ENCODE results near the gene FKBP11.

The FKBP11 gene

GRCh38 chr12:48969833-48970701 is 44.8 kb upstream of the FKBP11 start:
- no peak overlapping the region for H3K27ac ChIP-seq
- TF ChIP-seq ZFX (IDR thresholded peaks at IDR 0.05), result no peak
- TF ChIP-seq CTCF (conservative IDR thresholded peaks at IDR 0.05), result no peak

- no peak overlapping the region for H3K27ac ChIP-seq
- TF ChIP-seq CTCF (conservative IDR thresholded peaks at IDR 0.05) (no peak), ZFX (IDR thresholded peaks at IDR 0.05) (no peak)
Observed at GRCh38 chr12:48969160-48969771, 44.0 kb upstream of the FKBP11 start.

- H3K27ac ChIP-seq, result no peak overlapping the region
- TF ChIP-seq CTCF (conservative IDR thresholded peaks at IDR 0.05), result no peak
- TF ChIP-seq ZFX (IDR thresholded peaks at IDR 0.05), result no peak
Observed at GRCh38 chr12:48968467-48968866, 43.2 kb upstream of the FKBP11 start.

GRCh38 chr12:48967991-48968390 is 42.7 kb upstream of the FKBP11 start:
- TF ChIP-seq CTCF (conservative IDR thresholded peaks at IDR 0.05) (no peak), ZFX (IDR thresholded peaks at IDR 0.05) (no peak)
- no peak overlapping the region for H3K27ac ChIP-seq

GRCh38 chr12:48966177-48966895 is 41.0 kb upstream of the FKBP11 start:
- TF ChIP-seq CTCF (conservative IDR thresholded peaks at IDR 0.05) (no peak), ZFX (IDR thresholded peaks at IDR 0.05) (no peak)
- H3K27ac ChIP-seq, result no peak overlapping the region

- TF ChIP-seq ZFX (IDR thresholded peaks at IDR 0.05), result no peak
- no peak for TF ChIP-seq CTCF (conservative IDR thresholded peaks at IDR 0.05)
- no peak overlapping the region for H3K27ac ChIP-seq
Observed at GRCh38 chr12:48965298-48965838, 40.1 kb upstream of the FKBP11 start.
